Activated CD4-positive, alpha-beta T cell treated with anti-CD3 and anti-CD28 coated beads for 4 hours (primary cell): ENCODE results near the gene ABCC8.
A peak's percentile ranks its signal among the peaks of the same experiment; 100 is the strongest.

Experiments
- DNase-seq, 2 donors: peaks; one replicate each; pipeline ENCODE4 v3.0.0-alpha.2; 2020

ABCC8 gene

DNA sequence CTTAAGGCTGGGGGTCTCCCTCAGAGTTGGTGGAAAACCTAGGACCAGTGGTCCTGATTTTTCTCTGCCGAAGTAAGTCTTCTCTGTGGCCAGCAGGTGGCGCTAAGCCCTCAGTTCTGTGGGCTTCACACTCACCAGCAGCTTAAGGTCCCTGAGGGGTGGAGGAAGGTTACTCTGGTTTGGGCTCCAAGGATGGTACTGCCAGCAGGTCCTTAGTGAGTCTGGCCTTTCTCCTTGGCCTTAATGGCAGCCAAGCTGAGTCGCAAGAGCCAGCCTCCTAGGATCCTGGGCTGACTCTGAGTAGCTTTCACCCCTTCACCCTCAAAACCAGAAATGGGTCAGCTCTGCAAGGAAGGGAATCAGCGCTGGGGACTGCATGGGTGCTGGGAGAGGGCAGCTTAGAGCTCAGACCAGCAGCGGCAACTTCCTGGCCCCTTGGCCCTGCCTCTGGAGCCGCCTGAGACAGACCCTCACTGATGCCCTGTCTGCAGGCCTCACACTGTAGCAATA is 92.6 kb downstream of the ABCC8 start:
- peak; percentile 79 for DNase-seq

DNA sequence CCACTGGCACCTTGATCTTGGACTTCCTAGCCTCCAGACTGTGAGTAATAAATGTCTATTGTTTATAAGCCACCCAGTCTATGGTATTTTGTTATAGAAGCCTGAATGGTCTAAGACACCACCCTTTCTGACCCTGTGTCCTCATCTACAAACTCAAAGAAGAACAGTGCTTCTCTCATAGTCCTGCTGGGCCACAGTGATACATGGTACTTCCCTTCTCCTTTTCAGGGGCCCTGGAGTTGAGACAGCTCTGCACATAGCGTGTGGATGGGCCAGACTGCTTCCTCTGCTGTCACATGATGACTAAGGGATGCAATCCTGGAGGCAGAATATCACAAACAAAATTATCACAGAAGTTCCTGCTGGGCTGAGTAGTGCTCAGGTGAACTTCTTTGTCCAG is 93.2 kb downstream of the ABCC8 start:
- no peak for DNase-seq

DNA sequence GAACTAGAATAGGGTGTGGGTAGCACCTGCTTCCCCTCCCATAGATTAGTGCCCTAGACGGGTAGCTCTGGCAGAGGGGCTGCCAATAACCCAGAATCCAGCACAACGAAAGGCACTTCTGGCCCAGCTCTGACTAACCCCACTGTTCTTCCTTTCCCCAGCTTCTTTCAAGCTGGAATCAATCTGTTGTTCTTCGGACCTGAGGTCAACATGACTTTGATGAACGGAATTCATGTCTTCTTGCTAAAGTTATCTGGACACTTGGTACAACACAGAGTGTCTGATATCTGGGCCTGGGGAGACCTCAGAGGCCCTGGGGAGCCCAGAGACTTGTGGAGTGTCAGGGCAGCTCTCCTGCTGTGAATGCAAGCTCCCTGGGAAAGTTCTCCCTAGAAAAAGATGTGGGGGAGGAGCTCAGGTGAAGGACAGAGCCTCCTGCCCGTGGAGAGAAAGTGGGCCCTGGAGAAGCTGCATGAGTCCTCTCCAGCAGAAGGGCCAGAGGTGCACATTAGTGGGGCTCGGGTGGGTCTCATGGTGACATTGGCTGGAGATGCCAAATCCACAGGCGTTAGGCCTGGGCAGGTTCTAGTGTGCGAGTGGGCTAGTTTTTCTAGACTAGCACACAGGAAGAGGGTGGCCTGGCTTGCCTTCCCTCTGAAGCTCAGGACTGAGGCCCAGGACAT is 94.5 kb downstream of the ABCC8 start:
- DNase-seq, result no peak

DNA sequence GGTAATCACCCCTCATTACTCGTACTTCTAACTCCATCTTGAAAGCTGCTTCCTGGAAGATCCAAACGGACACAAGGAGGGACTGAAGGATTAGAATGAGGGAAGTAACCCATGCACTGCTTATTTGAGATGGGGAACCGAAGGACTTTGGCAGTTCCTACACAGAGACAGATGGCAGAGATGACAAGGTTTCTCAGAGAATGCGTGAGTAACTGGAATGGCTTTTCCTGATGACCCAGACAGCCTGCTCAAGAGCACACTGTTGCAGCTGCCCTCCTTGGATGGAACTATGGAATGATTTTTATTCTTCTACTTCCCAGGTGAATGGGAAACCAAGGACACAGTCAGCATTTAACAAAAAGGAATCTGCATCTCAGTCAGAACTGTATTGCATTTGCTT is 95.5 kb downstream of the ABCC8 start:
- DNase-seq, result no peak

DNA sequence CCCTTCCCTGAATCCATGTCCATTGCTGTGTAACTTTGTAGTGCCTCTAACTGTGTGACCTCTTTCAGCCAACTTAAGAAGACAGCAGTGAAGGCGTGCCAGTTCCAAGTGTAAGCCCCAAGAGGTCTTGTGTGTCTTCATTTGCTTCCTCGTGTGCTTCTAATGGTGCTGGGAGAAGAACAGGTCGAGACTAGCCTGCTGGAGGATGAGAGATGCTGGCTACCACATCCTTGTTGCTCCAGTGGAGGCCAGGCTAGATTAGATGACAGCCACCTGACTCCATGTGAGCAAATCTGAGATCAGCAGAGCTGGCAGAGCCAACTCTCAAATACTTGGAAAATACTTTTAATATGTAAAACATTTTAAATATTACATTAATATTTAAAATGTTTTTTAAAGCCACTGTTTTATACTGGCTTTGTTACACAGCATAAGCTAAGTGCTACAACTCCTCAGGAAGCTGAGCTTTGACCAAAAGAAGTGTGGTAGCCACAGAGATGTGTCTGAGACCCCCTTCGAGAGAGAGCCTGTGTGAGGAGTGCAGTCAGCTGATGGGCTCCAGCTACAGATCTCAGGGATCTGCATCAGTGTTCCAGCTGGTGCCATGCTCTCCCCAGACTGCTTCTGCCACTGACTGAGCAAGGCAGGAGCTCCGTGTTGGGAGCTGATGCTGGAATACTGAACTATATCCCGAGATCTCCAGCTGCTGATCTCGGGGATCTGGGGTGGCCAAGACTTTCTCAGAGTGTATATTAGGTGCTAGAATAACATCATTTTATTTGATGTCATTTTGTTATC is 97.1 kb downstream of the ABCC8 start:
- no peak for DNase-seq

DNA sequence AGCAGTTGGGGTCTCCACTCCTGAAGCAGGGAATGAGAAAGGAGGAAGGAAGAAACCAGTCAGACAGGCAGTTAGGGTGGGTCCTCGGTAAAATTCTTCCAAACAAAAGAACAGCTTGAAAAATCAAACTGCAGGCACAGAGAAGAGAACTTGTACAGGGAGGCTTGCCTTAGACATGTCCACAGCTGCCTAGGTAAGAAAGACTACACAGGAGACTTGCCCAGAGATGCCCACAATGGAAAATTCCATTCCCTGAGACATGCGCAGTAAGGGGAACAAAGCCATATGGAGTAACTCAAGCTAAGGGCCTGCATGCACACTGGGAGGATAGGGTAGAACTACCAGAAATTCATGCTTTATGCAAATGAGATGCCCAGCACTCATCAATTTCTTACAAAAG is 98.0 kb downstream of the ABCC8 start:
- no peak for DNase-seq

DNA sequence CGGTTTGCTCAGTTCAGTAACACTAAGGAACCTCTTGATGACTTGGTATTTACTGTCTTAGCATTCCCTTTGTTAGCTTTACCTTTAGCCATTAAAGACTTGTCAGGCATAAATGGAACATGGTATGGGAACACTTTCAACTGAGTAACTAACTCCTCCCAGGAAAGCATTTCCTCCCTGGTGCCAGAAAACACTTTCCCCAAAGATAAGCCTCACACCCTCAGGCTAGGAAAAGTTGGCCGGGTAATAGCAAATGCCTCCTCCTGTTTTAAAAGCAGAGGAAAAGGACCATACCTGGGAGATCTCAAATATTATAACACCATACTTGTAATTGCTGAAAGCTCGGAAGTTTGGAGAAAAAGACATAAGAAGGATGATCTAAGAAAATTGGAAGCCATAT is 100.2 kb downstream of the ABCC8 start:
- DNase-seq, result no peak

DNA sequence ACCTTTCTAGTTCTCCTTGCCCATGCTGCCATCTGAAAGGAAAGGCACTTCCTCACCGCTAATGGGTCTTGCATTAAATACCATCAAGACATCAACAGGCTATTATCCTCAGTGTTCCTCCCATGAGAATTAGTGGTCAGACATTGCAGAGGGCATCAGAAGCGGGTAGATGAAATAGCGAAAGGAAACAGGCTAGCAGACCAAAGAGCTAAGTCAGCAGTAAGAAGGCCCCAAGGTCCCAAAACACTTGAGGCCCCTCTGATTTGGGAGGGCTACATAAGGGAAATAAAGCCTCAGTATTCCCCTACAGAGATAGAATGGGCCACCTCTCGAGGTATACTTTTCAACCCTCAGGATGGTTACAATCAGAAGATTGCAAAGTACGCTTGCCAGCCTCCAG is 101.1 kb downstream of the ABCC8 start:
- no peak for DNase-seq

DNA sequence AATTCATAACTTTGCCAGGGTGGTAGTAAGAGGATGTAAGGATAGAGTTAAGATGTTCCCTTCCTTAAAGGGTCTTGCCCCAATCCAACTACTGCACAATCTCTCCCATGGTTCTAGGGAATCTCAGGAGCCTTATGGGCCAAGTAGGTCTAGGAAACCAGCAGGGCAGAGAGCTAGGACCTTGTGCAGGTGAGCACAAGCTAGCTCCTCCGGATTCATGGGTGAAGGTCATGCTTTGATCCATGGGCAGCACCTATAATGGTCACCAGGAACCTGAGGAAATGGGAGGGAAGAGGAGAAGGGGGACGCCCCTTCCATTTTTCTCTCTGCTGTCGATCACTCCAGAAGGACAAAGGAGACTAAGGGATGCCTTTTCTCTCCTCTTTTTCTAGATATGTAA is 105.0 kb downstream of the ABCC8 start:
- no peak for DNase-seq

DNA sequence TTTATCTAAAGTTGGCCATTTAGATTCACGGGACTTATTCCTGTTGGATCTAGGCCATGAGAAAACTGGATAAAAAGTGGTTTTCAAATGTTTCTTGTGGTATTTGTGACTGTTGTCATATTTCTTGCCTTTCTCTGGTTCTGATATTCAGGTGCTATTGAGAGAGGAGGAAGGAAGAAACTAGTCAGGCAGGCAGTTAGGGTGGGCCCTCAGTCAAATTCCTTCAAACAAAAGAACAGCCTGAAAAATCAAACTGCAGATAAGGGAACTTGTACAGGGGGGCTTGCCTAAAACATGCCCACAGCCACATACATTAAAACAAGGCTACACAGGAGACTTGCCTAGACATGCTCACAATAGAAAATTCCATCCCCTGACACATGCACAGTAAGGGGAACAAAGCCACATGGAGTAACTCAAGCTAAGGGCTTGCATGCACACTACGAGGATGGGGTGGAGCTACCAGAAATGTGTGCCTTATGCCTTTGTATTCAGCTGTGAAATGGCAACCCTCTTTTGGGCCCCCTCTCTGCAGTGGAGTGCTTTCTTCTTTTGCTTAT is 106.9 kb downstream of the ABCC8 start:
- no peak for DNase-seq

DNA sequence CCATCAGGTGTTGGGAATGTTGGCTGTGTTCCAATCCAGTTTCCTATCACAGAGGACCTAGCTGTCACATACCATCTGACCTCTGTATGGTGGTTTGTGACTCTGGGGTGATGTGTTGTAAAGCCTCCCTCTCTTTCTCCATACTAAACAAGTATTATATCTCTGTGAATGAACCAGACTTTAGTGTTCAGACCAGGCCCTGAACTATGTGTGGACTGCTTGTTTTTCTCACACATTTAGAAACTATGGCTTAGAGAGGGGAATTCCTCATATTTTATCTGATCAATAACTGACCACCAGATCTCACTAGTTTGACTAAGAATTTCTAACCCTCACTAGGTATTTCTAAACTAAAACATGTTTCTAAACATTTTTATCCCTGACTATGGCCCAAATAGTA is 107.6 kb downstream of the ABCC8 start:
- no peak for DNase-seq

DNA sequence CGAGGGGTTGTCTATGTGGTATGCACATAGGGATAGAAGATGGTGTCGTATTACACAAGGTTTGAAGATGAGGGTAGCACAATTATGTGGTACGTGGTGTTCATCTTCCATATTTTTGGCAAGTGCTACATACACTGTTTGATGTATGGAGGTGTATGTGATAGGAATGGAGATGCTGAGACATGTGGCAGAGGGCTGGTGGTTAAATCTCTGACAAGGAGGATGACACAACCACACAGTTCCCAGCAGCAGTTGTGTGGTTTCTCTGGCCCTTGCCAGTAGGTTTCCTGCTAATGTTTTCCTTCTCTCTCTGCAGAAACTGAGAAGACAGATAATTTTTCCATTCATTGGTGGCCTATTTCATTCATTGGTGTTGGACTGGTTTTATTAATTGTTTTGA is 108.1 kb downstream of the ABCC8 start:
- no peak for DNase-seq

DNA sequence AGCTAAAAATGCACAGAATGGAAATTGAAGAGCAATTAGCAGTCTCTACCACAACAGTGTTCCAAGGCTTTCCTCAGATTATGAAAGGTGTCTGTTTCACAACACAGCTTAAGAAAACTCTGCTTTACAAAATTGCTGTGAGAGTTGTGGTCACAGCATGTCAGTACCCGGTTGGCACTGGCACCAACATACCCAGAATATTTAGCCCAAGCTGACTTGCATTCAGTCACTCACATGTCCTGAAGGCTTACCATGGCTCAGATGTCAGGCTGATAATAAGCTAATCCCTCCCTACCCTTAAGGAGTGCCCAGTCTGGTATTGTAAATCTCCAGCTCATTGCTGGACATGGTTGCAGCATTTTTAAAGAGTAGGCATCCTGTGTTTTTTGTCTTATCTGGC is 110.2 kb downstream of the ABCC8 start:
- no peak for DNase-seq

DNA sequence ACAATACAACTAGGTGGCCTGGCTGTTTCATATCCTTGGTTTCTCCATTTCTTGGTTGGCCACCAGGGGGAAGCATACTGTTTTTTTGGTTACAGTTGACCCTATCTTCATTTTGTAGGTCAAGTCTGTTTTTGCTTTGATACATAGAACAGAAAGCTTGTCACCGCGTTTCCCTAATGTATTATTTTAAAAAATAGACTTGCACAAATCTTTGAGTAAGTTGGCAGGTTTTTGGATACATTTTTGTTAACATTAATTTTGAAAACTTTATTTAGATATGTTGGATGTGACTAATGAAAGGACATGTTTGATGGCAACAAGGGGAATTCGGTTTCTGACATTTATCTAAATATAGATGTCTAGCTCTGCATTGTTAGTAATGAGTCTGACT is 122.0 kb downstream of the ABCC8 start:
- peak; percentile 53 to 76 for DNase-seq

DNA sequence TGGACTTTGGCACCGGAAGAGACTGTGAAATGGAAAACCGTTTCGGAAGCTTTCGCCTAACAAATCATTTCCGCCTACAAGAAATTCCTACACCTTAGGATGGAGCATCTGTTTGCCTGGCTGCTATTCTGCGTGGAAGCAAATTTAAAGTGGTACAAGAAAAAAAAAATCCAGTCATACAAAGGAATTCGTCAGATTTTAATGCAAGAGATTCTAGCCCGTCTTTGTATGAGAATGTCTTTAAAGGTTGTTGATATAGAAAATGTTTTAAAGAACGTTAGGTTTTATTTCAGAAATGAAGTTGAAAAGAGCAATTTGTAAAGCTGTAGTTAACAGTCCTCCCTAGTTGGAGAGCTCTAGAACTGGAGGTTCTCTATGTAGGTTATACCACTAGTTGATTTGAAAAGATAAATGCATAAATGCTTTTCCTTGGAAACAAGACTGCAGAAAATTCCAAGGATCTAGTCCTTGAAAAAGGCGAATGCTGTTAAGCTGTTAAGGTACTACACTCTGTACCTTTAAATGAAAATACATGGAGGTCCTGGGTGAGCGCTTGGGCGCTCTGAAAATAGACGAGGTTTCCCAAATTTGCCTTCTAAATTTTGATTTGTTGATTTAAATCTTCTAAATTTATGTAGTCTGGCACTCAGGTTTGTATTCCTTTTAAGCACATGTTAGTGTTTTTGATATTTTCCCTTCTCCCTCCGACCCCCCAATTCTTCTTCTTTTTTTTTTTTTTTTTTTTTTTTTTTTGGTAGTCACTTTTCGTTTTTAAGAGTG is 122.6 kb downstream of the ABCC8 start:
- DNase-seq, result no peak

DNA sequence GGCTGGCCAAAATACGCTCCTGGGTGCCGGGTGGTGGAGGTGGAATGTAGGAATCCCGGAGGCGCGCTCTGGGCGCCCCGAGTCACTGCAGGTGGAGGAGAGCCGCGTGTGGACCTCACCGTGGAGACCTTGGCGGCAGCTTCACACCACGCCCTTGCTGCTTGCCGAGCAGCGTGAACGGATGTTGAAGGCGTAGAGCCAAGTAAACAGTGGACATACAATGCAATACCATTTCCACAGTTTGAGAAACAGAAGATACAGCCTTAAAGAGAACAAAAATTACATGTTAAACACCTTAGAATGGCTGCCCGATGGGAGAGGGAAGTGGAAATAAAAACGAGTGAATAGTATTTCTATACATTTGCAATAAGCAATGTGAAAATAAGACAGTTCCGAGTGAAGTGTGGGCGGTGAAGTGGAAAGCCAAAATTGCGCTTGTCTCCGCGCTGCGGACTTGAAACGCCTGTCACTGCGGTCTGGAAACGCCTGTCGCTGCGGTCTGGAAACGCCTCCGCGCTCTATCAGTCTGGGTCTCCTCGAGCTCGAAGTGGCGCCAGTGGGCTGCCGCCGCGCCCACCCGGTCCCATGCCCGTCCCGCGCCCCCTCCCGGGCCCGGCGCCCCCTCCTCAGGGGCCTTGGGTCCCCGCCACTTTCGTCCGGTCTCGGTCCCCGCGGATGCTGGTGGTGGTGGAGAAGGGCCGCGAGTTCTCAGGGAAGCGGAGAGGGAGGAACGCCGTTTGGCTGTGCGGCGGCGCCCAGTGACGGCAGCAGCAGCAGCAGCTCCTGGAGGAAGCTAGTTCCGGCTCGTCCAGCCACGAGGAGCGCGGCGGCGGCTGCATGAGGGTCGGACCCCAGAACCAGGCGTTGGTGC is 123.5 kb downstream of the ABCC8 start:
- DNase-seq, result peak; percentile 68 to 69

DNA sequence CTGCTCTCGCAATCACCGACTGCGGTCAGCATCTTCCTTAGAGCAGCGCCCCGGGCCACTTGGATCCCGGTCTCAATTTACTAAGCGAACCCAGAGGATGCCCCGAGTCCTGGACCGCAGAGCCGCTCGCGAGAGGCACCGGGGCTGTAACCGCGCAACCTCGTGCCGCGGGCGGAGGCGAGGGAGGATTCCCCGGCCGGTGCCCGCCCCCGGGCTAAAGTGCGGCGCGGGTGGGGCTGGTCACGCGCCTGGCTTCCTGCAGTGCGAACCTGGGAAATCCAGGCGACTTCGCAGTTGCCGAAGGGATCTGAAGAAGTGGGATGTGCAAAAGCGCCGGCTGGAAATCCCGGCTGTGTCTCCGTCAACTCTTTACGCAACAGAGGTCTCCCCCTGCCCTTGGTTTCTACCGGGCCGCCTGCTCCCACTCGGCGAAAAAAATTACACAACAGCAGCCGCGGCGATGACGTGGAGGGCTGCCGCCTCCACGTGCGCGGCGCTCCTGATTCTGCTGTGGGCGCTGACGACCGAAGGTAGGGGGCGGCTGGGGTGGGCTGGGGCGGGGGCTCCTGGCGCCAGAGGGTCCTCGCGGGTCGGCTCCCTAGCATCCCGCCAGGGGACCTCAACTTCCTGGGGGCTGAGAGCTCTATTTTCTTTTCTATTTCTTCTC is 125.0 kb downstream of the ABCC8 start, which contains the start of gene NCR3LG1:
NCR3LG1 (plus strand) TSS at position 291 of the 667 bp plus-strand sequence; CDS start at position 461, 170 bp downstream.
- peak; percentile 70 to 72 for DNase-seq

DNA sequence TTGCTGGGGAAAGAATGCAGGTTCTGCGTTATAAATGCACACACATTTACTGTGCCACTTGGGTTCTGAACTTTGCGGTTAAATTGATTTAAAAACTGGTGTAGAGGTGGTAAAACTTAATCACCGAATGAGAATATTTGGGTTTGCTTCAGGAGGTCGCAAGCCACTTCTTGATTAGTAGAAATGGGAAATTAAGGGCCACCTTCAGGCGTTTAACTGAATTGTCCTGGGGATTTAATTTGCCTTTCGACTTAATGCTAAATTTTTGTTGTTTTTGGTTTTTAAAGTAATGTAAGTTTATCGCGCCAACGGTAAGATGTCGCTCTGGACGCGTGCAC is 125.5 kb downstream of the ABCC8 start:
- DNase-seq, result no peak

DNA sequence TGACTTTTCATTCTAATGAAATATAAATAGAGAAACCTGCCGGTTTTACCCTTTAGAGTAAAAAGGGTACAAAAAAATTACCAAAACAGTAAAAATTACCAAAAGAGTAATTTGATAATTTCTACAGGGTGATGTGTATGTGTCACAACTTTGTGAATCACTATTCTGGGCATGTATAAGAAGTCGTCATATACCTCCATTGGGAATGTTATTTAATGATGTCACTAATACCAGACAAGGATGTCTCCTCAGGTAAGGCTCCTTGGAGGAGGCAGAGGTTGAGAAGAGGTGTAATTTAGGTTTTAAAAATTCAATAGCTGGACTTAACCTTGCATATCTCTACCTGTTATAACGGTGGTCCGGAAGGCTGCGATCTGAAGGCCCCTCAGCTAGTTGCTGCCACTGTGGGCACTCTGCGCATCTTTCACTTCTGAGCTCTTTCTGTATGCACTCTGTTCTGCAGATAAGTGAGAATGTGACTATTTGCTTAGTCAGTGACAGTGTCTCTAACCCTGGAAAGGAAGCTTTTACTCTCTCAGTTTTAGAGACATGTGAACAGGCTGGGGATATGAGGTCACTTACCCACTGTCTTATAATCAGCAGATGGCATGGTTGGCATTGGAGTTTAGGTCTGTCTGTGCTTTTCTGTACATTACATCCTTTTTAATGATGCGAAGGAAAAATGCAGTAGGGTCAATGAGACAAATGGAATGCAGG is 126.0 kb downstream of the ABCC8 start:
- DNase-seq, result no peak

DNA sequence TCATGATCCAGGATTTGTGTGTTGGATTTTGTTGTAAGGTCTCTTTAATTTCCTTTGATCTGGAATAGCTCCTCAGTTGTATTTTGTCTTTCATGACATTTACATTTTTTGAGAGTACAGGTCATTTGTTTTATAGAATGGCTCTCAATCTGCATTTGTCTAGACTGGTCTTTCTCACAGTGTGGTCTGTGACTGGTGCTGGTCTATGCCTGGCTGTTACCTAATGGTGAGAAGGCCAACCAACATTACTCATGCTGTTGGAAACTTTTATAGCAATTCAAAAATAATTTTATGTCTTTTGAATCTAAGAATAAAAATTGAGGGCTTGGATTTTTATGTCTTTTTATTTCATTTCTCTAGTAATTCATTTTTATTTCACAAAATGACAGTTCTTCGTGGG is 129.0 kb downstream of the ABCC8 start:
- no peak for DNase-seq

DNA sequence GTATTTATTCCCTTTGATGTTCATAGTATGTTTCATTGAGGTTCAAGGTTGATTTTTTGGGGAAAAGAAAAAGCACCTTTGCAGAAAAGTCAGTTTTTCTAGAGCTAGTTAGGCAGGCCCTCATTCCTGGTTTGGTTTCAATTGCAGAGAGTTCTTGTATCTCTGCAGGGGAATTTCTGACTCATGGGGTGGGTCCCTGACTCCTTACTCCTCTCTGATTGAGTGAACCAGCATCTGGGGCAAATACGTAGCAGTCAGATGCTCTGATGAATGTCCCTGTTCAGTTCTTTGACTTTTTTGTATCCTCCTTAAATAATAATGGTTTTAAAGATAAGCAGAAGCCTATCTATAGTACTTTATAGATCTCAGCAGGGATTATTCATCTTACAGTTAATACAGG is 132.7 kb downstream of the ABCC8 start:
- DNase-seq, result peak; percentile 18 to 21
